Natural killer cell (primary cell): ENCODE measurements around the gene C2CD3. TPM values are rescaled to one million over a fixed set of nuclear protein-coding genes. Genes with fewer than 3 reads are reported as not detected.
"Not testable (repeated sequence)": the region's sequence is repeated elsewhere in the genome, so short reads cannot be mapped to it uniquely, and the experiment has no call there.

Experiments used
- ATAC-seq, 3 donors: fragments of 150-1000 bp in 2 of 3; fragments of 200-7000 bp in 1 of 3; cut with Tn5 transposase; 1 replicate in 1 of 3; 2 replicates in 2 of 3; pipeline ENCODE4 v1.10.0; 2021; ENCODE audit warnings: mild to moderate bottlenecking in 2 of 3, moderate library complexity in 2 of 3
- DNase-seq, 2 donors: peaks; one replicate each; pipeline versions ENCODE4 v3.0.0 to v3.0.0-alpha.2; 2013 to 2021; ENCODE audit warnings: mixed read lengths in 1 of 2
- H3K27ac ChIP-seq: one replicate; pipeline ENCODE4 v1.5.1; 2013; ENCODE audit warnings: mild to moderate bottlenecking, low read length
- H3K27me3 ChIP-seq: one replicate; pipeline ENCODE4 v1.6.1; 2013; ENCODE audit warnings: low read length; ENCODE audit not compliant: control insufficient read depth, insufficient read depth
- H3K36me3 ChIP-seq: one replicate; pipeline ENCODE4 v1.6.1; 2013; ENCODE audit warnings: low read length; ENCODE audit not compliant: control insufficient read depth, insufficient read depth
- H3K4me1 ChIP-seq: one replicate; pipeline ENCODE4 v1.6.1; 2013; ENCODE audit warnings: low read length; ENCODE audit not compliant: control insufficient read depth, insufficient read depth
- H3K4me3 ChIP-seq: one replicate; pipeline ENCODE4 v1.5.1; 2013; ENCODE audit warnings: low read length
- H3K9me3 ChIP-seq: one replicate; pipeline ENCODE4 v1.6.1; 2013; ENCODE audit warnings: low read length; ENCODE audit not compliant: control insufficient read depth, insufficient read depth
- H3K27ac Mint-ChIP-seq, 2 donors: one replicate each; pipeline ENCODE4 v1.8.0; 2022; ENCODE audit warnings: mild to moderate bottlenecking in 2 of 2, mixed read lengths in 2 of 2, moderate library complexity in 1 of 2
- H3K27me3 Mint-ChIP-seq, 2 donors: one replicate each; pipeline ENCODE4 v1.8.0; 2022; ENCODE audit warnings: low read depth in 2 of 2, mixed read lengths in 2 of 2
- H3K36me3 Mint-ChIP-seq: one replicate; pipeline ENCODE4 v1.8.0; 2022; ENCODE audit warnings: mixed read lengths
- H3K4me1 Mint-ChIP-seq, 2 donors: one replicate each; pipeline ENCODE4 v1.8.0; 2022; ENCODE audit warnings: mixed read lengths in 2 of 2
- H3K4me3 Mint-ChIP-seq: one replicate; pipeline ENCODE4 v1.8.0; 2022; ENCODE audit warnings: mild to moderate bottlenecking, moderate library complexity, mixed read lengths
- H3K9me3 Mint-ChIP-seq, 2 donors: one replicate each; pipeline ENCODE4 v1.8.0; 2022; ENCODE audit warnings: mixed read lengths in 2 of 2
- WGBS: methylation state at CpG from one replicate; pipeline ENCODE4 v1.1.7; 2013; ENCODE audit warnings: missing lambda C conversion rate; ENCODE audit not compliant: insufficient coverage; 5-methylcytosine and 5-hydroxymethylcytosine counted together
- intact Hi-C: fragments of 100-400 bp; cut with micrococcal nuclease; formaldehyde crosslinking; loops from one replicate; pipeline ENCODE4 v1.14.2; 2022
- total RNA-seq, 4 donors: library from RNA; stranded (reverse); fragments of 120-200 nt in 1 of 4; gene quantifications; one replicate each; pipeline versions ENCODE4 v1.2.3 to v1.2.4, GENCODE V29; 2013 to 2022
- TF ChIP-seq, protein P1 (sequence below): fragments of 200-600 bp; IDR thresholded peaks from one replicate; pipeline ENCODE4 v1.8.0; 2022; ENCODE audit warnings: antibody characterized with exemption

Gene C2CD3
- total RNA-seq, 3 donors from 2014 or later (not counting 1 experiment from before 2014, with no cell fraction given) = 55.0 to 67.6 (median 58.1) TPM

GRCh38 chr11:74132833-74133232 is 38.0 kb downstream of the C2CD3 start:
- no peaks in the 10 kb centered on the region for H3K4me1 Mint-ChIP-seq
- DNase-seq (no peak), ATAC-seq (no peak)
- WGBS = 90% methylated on average over 2 of the region's 3 CpGs
- intact Hi-C loops = no loop called here
- no peaks in the 10 kb centered on the region for H3K9me3 Mint-ChIP-seq
- Histone ChIP-seq H3K36me3 (peaks cover 24% of the 10 kb centered on the region), H3K9me3 (no peaks in the 10 kb centered on the region), H3K4me3 (no peak overlapping the region), H3K4me1 (no peaks in the 10 kb centered on the region), H3K27me3 (no peaks in the 10 kb centered on the region), H3K27ac (no peak overlapping the region)
- TF ChIP-seq, protein P1, sequence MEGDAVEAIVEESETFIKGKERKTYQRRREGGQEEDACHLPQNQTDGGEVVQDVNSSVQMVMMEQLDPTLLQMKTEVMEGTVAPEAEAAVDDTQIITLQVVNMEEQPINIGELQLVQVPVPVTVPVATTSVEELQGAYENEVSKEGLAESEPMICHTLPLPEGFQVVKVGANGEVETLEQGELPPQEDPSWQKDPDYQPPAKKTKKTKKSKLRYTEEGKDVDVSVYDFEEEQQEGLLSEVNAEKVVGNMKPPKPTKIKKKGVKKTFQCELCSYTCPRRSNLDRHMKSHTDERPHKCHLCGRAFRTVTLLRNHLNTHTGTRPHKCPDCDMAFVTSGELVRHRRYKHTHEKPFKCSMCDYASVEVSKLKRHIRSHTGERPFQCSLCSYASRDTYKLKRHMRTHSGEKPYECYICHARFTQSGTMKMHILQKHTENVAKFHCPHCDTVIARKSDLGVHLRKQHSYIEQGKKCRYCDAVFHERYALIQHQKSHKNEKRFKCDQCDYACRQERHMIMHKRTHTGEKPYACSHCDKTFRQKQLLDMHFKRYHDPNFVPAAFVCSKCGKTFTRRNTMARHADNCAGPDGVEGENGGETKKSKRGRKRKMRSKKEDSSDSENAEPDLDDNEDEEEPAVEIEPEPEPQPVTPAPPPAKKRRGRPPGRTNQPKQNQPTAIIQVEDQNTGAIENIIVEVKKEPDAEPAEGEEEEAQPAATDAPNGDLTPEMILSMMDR = no peak
- H3K36me3 Mint-ChIP-seq = peaks cover 8% of the 10 kb centered on the region
- H3K27me3 Mint-ChIP-seq = no peaks in the 10 kb centered on the region
- H3K4me3 Mint-ChIP-seq = no peak overlapping the region
- H3K27ac Mint-ChIP-seq = no peak overlapping the region

DNA sequence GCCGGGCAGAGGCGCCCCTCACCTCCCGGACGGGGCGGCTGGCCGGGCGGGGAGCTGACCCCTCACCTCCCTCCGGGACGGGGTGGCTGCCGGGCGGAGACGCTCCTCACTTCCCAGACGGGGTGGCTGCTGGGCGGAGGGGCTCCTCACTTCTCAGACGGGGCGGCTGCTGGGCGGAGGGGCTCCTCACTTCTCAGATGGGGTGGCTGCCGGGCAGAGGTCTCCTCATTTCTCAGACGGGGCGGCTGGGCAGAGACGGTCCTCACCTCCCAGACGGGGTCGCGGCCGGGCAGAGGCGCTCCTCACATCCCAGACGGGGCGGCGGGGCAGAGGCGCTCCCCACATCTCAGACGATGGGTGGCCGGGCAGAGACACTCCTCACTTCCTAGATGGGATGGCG is 41.7 kb downstream of the C2CD3 start:
- H3K36me3 ChIP-seq = peaks cover 12% of the 10 kb centered on the region
- H3K27ac ChIP-seq, H3K9me3 ChIP-seq, H3K27me3 ChIP-seq, H3K4me3 Mint-ChIP-seq, H3K4me3 ChIP-seq, H3K27me3 Mint-ChIP-seq, H3K4me1 ChIP-seq, H3K27ac Mint-ChIP-seq, H3K36me3 Mint-ChIP-seq, ATAC-seq, DNase-seq, intact Hi-C loops, H3K9me3 Mint-ChIP-seq, H3K4me1 Mint-ChIP-seq: not testable (repeated sequence)
- WGBS = 100% methylated on average over 19 of the region's 33 CpGs

GRCh38 chr11:74123008-74123448 is 47.8 kb downstream of the C2CD3 start:
- Histone ChIP-seq H3K9me3 (no peaks in the 10 kb centered on the region), H3K27me3 (no peaks in the 10 kb centered on the region), H3K27ac (no peak overlapping the region), H3K4me3 (no peak overlapping the region), H3K4me1 (no peaks in the 10 kb centered on the region), H3K36me3 (no peaks in the 10 kb centered on the region)
- intact Hi-C loops = no loop called here
- ATAC-seq = no peak
- Mint-ChIP-seq H3K27me3 (no peaks in the 10 kb centered on the region), H3K4me3 (no peak overlapping the region), H3K9me3 (no peaks in the 10 kb centered on the region), H3K4me1 (no peaks in the 10 kb centered on the region), H3K36me3 (no peaks in the 10 kb centered on the region), H3K27ac (peak overlapping the region in 1 of 2 donors; percentile 2)
- DNase-seq = no peak
- TF ChIP-seq, protein P1 = no peak

DNA sequence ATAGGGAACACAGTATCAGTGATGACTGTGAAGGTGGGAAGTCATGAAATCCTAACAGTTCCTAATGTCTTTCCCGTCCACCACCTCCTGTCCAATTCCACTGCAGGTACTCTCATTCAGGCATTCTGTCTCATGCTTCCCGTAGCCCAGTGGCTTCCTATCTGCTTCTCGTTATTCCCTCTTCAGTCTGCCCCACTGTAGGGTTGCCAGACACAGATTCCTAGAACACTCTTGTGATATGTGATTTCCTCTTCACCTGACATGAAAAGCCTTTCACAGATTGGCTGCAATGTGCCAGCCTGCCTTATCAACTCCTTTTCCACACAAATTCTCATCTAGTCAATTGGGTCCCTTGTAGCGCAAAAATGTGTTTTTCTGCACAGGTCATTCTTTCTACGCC is 49.0 kb downstream of the C2CD3 start:
- TF ChIP-seq, protein P1 = no peak

DNA sequence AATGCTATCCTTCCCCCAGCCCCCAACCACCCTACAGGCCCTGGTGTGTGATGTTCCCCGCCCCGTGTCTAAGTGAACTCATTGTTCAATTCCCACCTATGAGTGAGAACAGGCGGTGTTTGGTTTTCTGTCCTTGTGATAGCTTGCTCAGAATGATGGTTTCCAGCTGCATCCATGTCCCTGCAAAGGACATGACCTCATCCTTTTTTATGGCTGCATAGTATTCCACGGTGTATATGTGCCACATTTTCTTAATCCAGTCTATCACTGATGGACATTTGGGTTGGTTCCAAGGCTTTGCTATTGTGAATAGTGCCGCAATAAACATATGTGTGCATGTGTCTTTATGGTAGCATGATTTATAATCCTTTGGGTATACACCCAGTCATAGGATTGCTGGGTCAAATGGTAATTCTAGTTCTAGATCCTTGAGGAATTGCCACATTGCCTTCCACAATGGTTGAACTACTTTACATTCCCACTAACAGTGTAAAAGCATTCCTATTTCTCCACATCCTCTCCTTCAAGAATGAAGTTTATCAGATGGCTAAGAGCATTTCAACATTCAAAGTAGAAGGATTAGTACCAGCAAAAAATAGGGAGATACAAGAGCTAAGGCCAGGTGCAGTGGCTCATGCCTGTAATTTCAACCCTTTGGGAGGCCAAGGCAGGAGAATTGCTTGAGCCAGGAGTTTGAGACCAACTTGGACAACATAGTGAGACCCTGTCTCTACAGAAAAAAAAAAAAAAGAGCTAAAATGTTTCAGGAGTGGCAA is 50.4 kb downstream of the C2CD3 start:
- H3K4me1 ChIP-seq, ATAC-seq, H3K9me3 Mint-ChIP-seq, H3K27ac Mint-ChIP-seq, intact Hi-C loops, H3K27ac ChIP-seq, H3K4me3 ChIP-seq, H3K27me3 ChIP-seq, H3K9me3 ChIP-seq, H3K4me3 Mint-ChIP-seq, DNase-seq, H3K36me3 ChIP-seq, H3K4me1 Mint-ChIP-seq, H3K27me3 Mint-ChIP-seq: not testable (repeated sequence)
- WGBS = 99% methylated on average over 5 of the region's 5 CpGs
- H3K36me3 Mint-ChIP-seq = peaks cover 11% of the 10 kb centered on the region

More for the DNA sequence above, 49.0 kb downstream of the C2CD3 start:
- Histone ChIP-seq H3K4me3 (no peak overlapping the region), H3K27me3 (no peaks in the 10 kb centered on the region), H3K27ac (no peak overlapping the region), H3K4me1 (no peaks in the 10 kb centered on the region), H3K36me3 (peaks cover 5% of the 10 kb centered on the region), H3K9me3 (no peaks in the 10 kb centered on the region)
- Mint-ChIP-seq H3K27ac (no peak overlapping the region), H3K27me3 (no peaks in the 10 kb centered on the region), H3K9me3 (no peaks in the 10 kb centered on the region), H3K4me1 (no peaks in the 10 kb centered on the region), H3K4me3 (no peak overlapping the region), H3K36me3 (no peaks in the 10 kb centered on the region)
- intact Hi-C loops = no loop called here
- WGBS = 98% methylated on average over 5 of the region's 5 CpGs
- ATAC-seq = no peak
- DNase-seq = no peak
